Measurements from ENCODE around the gene ADARB1.

GRCh38 chr21:45231705-45232104, 157.3 kb downstream of the ADARB1 start:
- TF ChIP-seq CTCF (conservative IDR thresholded peaks at IDR 0.05) (no peak), ZFX (IDR thresholded peaks at IDR 0.05) (no peak)

Measured in C4-2B (cell line).